ENCODE measurements around the gene PARVB.

PARVB gene

GRCh38 chr22:44206696-44207095 is 182.6 kb downstream of the PARVB start:
- no peak for DNase-seq

DNA sequence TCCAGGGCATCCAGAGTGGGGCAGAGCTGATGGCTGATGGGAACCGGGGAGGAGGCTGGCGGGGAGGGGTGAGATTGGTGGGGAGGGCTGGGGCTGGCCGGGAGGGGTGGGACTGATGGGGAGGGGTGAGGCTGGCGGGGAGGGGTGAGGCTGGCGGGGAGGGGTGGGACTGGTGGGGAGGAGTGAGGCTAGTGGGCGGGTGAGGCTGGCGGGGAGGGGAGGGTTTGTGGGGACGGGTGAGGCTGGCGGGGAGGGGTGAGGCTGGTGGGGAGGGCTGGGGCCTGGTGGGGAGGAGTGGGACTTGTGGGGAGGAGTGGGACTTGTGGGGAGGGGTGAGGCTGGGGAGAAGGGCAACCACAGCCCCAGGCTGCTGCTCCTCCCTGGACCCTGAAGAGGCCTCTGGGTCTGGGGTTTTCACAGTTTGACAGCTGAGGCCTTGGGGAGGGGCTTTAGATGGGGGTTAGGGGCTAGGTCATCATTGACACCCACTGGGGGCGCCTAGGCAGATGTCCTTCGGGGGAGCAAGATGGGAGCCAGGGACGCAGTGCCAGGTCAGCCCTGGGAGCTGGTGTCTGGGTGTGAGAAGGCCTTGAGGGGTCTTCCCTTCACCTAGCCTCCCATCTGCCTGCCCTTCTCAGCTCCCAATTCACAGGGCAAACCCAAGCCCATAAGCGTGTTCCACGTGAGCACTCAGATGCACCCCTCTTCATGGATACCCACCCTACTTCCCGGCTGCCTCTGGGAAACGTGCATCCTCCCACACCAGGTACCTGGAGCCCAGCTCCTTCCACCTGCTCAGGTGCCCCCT is 183.3 kb downstream of the PARVB start:
- DNase-seq: no peak

DNA sequence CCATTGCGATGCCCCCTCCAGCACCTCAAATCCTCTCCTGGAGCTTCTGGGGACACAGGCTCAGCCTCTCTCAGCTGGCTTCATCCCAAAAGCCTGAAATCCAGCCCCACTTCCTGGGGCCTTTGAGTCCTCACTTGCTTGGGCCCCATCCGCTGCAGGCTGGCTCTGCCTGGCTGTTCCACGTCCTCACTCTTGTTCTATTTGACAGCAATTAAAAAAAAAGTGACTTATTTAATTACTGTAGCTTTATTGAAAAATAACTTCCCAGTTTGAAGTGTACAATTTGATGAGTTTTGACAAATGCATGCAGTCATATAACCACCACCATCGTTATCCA is 183.8 kb downstream of the PARVB start:
- no peak for DNase-seq

DNA sequence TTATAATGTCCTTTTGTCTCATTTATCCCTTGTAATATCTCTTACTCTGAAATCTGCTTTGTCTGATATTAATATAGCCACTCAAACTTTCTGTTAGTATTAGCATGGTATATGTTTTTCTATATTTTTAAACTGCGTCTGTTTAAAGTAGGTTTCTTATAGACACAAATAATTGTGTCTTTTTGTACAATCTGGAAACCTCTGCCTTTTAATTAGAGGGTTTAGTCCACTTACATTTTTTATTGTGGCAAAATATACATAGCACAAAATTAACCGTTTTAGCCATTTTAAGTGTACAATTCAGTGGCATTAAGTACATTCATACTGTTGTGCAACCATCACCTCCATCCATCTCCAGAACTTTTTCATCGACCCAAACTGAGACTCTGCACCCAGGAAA is 185.2 kb downstream of the PARVB start:
- no peak for DNase-seq

GRCh38 chr22:44210722-44211121 is 186.6 kb downstream of the PARVB start:
- DNase-seq: no peak

DNA sequence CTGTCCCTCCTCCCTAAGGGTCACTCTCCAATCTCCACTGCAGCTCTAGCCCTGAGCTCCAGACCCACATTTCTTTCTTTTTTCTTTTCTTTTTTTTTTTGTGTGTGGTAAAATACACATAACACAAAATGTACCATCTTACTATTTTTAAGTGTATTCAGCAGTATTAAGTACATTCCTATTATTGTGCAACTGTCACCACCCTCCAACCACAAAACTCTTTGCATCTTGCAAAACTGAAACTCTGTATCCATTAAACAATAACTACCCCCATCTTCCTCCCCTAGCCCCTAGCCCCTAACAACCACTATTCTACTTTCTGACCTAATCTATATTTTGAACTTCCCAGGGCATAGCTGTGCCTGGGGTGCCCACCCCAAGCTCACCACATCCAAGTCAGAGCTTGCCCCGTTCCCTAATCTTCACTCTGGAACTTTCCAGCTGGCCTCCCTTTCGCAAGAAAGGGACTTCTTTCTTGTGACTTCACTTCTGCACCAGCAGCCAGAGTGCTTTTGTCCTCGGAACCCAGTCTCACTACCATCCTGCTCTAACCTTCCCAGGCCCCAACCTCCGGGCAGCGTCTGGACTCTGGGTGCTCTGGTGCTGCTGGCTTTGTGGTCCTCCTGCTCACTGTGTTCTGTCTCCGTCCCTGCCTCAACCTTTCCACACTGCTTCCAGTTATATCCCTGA is 187.3 kb downstream of the PARVB start:
- DNase-seq: no peak

DNA sequence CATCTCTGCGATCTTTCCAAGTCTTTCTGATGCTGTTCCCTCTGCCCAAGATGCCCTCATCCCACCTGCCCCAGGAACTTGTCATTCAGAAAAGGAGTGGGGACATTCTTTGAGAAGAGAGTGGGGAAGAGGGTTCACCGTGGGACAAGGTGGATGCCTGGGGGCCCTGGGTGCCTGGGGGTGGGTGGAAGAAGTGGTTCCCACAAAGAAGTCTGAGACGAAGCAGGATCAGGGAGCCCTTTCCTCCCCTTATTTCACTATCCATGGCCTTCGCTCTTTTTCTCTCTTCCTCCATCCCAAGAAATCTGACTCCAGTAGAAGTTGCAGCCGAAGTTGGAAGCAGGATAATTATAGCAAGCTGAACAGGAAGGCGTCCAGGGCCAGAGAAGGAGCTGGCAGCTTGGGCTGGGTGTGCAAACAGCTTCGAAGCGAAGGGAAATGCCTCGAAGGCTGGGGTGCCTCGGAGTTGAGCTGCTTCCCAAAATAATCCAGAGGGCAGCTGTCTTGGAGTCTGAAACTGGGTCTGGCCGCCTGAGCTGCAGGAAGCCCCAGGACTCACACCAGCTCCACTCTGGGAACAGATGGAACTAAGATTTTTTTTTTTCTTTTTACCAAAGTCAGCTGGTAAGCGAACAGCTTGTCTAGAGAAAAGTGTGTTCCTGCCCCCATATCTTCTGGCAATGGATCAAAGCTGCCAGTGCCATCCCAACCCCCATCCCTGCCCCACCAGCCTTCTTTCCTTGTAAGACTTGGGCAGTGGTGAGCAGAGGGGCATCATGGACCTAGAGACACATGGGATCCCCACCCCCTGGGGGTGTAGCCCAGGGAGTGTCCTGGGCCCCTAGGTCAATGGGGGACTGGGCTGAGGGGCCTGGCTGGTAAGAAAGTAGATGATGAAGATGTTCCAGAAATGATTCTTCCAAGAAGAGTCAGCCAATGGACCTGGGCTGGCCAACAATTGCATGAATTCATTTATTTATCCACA is 188.1 kb downstream of the PARVB start:
- DNase-seq: no peak

- DNase-seq: no peak
These were observed 188.8 kb downstream of the PARVB start for GRCh38 chr22:44212936-44213335.

- DNase-seq: no peak
These were observed 189.5 kb downstream of the PARVB start for GRCh38 chr22:44213489-44214043.

- DNase-seq: no peak
These were observed 190.1 kb downstream of the PARVB start for GRCh38 chr22:44214187-44214586.

GRCh38 chr22:44214764-44215163 is 190.7 kb downstream of the PARVB start:
- no peak for DNase-seq

GRCh38 chr22:44215287-44215686 is 191.2 kb downstream of the PARVB start:
- no peak for DNase-seq

DNA sequence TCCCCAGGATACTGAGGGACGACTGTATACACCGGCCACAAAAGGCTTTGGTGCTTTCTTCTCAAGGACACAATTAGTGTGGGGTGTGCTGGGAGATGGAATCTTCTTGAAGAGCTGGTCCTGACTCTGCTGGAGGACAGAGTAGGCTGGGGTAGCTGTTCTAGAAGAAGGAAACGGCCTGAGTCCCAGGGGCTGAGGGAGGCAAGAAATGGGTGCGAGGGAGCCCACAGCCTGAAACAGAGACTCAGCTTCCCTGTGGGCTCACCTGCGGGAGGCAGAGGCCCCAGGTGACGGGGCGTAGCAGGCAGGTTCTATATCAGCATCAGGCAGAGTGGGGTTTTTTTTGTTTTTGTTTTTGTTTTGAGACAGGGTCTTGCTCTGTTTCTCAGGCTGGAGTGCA is 193.2 kb downstream of the PARVB start:
- no peak for DNase-seq

DNA sequence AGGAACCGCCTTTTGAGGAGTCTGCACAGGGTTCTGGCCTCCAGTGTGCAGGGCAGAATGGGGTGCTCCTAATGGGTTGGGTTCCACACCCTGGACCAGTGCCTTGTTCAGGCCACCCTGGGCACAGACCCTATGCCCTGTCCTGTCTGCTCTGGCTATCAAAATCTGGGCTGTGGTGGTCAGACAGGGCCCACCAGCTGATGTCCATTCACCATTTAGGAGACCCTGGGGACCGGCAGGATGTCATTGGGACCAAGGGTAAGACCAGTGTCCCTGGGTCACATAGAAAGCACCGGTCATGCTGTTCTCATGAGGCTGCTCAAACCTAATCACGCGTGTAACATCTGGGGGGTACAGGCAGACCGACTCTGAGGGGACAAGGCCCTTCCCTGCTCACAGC is 194.0 kb downstream of the PARVB start:
- no peak for DNase-seq

GRCh38 chr22:44219101-44219870 is 195.2 kb downstream of the PARVB start:
- DNase-seq: no peak

- no peak for DNase-seq
These were observed 196.9 kb downstream of the PARVB start for GRCh38 chr22:44220727-44221680.

- no peak for DNase-seq
These were observed 197.8 kb downstream of the PARVB start for GRCh38 chr22:44221710-44222475.
